GM03348 (cell line): ENCODE results near the gene TAF11L11.
"Not testable (repeated sequence)": the region's sequence is repeated elsewhere in the genome, so short reads cannot be mapped to it uniquely, and the experiment has no call there.

Experiments used
- DNase-seq: peaks from one replicate; pipeline ENCODE4 v3.0.0; 2012; ENCODE audit warnings: low spot score

TAF11L11 gene

DNA sequence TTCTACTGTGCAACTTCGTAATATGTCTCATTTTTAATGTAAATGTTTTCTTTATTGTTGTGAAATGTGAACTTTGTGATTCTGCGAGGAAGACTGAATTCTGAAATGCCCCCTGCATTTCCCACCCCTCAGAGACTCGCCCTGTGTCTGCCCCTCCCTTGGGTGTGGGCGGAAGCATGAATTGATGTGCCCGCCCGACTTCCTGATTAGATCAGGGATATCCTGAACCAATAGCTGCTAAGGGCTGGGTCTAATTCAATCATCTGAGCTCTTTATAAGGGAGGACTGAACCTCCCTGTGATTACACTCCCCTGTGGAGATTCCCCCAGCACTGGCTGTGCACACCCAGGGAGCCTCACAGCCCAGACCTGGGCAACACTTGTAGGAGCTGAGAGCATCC, at the start of gene TAF11L11:
TAF11L11 (plus strand) TSS at position 304 of the 400 bp plus-strand sequence.
- not testable (repeated sequence) for DNase-seq

DNA sequence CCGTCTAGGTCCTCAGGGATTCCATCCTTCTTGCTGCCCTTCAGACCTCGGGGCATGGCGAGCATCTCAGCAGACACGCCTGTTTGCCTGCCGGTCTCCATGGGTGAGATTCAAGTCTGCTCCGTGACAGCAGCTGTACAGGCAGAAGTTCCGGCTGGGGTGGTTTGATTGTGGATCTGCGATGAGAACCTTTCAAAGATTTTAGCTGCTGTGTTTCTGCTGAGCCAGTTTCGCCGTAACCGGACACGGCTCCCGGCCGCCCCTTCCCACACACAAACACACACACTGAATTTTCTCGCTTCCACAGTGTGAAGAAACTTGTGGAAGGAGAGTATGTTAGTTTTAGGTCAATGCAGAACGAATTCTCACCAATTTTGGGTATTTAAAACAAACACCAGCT, 18.3 kb upstream of the TAF11L11 start, which contains the start of gene TAF11L7:
TAF11L7 (minus strand) TSS at position 101 of the 400 bp plus-strand sequence.
- DNase-seq, result not testable (repeated sequence)

DNA sequence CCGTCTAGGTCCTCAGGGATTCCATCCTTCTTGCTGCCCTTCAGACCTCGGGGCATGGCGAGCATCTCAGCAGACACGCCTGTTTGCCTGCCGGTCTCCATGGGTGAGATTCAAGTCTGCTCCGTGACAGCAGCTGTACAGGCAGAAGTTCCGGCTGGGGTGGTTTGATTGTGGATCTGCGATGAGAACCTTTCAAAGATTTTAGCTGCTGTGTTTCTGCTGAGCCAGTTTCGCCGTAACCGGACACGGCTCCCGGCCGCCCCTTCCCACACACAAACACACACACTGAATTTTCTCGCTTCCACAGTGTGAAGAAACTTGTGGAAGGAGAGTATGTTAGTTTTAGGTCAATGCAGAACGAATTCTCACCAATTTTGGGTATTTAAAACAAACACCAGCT, 13.1 kb upstream of the TAF11L11 start, which contains the start of gene TAF11L8:
TAF11L8 (minus strand) TSS at position 101 of the 400 bp plus-strand sequence.
- DNase-seq, result not testable (repeated sequence)

DNA sequence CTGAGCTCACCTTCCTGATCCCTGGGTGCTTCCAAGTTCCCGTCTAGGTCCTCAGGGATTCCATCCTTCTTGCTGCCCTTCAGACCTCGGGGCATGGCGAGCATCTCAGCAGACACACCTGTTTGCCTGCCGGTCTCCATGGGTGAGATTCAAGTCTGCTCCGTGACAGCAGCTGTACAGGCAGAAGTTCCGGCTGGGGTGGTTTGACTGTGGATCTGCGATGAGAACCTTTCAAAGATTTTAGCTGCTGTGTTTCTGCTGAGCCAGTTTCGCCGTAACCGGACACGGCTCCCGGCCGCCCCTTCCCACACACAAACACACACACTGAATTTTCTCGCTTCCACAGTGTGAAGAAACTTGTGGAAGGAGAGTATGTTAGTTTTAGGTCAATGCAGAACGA, 9.7 kb upstream of the TAF11L11 start, which contains the start of gene TAF11L9:
TAF11L9 (minus strand) TSS at position 140 of the 400 bp plus-strand sequence.
- DNase-seq, result not testable (repeated sequence)

DNA sequence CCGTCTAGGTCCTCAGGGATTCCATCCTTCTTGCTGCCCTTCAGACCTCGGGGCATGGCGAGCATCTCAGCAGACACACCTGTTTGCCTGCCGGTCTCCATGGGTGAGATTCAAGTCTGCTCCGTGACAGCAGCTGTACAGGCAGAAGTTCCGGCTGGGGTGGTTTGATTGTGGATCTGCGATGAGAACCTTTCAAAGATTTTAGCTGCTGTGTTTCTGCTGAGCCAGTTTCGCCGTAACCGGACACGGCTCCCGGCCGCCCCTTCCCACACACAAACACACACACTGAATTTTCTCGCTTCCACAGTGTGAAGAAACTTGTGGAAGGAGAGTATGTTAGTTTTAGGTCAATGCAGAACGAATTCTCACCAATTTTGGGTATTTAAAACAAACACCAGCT, 6.3 kb upstream of the TAF11L11 start, which contains the start of gene TAF11L10:
TAF11L10 (minus strand) TSS at position 101 of the 400 bp plus-strand sequence.
- DNase-seq, result not testable (repeated sequence)

DNA sequence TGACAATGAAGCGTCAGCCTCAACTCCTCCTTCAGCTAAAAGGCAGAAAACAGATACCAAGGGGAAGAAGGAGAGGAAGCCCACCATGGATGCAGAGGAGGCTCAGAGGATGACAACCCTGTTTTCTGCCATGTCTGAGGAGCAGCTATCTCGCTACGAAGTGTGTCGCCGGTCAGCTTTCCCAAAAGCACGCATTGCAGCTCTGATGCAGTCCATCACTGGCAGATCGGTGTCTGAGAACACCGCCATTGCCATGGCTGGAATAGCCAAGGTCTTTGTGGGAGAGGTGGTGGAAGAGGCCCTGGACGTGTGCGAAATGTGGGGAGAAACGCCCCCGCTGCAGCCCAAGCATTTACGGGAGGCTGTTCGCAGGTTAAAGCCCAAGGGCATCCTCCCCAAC, 968 bp downstream of the TAF11L11 start:
- DNase-seq, result no peak

DNA sequence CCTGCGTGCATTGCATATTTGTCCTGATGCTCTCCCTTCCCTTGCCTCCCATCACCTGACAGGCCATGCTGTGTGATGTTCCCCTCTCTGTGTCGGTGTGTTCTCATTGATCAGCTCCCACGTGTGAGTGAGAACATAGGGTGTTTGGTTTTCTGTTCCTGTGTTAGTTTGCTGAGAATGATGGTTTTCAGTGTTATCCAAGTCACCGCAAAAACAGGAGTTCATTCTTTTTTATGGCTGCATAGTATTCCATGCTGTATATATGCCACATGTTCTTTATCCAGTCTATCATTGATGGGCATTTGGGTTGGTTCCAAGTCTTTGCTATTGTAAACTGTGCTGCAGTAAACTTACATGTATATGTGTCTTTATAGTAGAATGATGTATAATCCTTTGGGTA, 3.5 kb downstream of the TAF11L11 start:
- not testable (repeated sequence) for DNase-seq

DNA sequence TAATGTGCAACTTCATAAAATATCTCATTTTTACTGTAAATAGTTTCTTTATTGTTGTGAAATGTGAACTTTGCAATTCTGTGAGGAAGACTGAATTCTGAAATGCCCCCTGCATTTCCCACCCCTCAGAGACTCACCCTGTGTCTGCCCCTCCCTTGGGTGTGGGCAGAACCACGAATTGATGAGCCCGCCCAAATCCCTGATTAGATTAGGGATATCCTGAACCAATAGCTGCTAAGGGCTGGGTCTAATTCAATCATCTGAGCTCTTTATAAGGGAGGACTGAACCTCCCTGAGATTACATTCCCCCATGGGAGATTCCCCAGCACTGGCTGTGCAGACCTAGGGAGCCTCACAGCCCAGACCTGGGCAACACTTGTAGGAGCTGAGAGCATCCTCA, 6.1 kb downstream of the TAF11L11 start, which contains the start of gene TAF11L12:
TAF11L12 (plus strand) TSS at position 301 of the 400 bp plus-strand sequence.
- DNase-seq, result not testable (repeated sequence)

DNA sequence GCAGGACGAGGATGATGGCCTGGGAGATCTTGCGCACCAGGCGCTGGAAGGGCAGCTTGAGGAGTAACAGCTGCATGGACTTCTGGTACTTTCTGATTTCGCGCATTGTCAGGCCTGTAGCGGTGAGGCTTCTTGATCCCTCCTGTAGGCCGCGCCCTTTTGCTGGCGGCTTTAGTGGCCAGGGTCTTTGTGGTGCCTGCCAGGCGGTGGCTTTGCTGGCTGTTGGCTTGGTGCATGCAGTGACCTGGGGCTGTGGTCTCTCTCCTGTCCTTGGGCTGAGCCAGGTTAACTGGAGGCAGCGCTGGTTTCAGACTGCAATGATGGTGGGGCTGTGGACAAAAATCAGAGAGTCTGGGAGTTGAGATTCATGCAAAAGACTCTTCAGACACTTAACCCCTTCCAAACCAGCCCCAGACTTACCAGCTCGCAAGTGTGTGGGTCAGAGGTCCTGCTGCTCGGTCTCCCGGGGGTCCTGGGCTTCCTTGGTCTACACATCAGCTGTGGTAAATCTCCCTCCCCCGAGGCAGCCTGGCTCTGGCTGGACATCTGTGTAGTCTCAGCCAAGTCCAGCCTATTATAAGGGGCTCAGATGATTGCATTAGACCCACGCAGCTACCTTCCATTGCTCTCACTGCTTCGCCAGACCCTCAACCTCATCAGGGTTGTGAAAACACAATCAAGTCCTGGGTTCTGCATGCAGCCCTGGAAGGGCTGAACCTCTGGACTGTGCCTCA, 11.1 kb downstream of the TAF11L11 start:
- no peak for DNase-seq

DNA sequence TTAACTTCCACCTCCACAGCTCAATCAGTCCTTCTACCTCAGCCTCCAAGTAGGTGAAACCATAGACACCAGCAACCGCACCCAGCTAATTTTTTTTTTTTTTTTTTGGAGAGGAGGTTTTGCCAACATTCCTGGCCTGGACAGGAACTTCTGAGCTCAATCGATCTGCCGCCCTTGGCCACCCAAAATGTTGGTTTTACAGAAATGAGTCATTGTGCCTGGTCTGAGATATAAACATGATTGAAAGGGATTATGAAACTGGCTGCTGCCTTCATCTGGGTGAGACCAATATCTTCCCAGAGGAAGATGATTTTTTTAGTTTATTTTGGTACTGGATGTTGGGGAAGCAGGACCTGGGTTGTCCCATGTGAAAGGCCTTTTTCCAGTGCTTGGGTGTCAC, 15.4 kb downstream of the TAF11L11 start:
- DNase-seq, result no peak

DNA sequence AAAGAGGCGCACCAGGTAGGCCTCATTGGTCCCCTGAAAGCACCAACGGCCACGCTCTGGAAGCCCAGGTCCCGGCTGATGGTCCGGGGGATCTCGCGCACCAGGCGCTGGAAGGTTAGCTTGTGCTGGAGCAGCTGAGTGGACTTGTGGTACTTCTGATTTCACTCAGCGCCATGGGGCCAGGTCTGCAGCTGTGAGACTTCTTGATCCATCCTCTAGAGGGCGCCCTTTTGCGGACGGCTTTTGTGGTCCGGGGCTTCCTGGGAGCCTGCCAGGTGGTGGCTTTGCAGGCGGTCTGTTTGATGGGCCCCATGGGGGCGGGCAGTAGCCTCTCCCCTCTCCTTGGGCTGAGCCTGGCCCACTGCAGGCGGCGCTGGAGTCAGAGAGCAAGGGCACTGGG, 16.6 kb downstream of the TAF11L11 start:
- peak; percentile 9 for DNase-seq

DNA sequence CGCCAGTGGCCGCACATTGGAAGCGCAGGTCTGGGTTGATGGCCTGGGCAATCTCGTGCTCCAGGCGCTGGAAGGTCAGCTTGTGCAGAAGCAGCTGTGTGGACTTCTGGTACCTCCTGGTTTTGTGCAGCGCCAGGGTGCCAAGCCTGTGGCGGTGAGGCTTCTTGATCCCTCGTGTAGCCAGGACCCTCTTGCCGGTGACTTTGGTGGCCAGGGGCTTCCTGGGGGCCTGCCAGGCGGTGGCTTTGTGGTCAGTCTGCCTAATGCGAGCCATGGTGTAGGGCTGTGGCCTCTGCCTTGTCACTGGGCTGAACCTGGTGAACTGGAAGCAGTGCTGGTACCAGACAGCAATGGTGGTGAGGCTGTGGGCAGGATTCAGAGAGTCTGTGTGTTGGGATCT, 21.7 kb downstream of the TAF11L11 start:
- no peak for DNase-seq

DNA sequence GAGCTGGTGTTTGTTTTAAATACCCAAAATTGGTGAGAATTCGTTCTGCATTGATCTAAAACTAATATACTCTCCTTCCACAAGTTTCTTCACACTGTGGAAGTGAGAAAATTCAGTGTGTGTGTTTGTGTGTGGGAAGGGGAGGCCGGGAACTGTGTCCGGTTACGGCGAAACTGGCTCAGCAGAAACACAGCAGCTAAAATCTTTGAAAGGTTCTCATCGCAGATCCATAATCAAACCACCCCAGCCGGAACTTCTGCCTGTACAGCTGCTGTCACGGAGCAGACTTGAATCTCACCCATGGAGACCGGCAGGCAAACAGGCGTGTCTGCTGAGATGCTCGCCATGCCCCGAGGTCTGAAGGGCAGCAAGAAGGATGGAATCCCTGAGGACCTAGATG, 27.8 kb downstream of the TAF11L11 start, which contains the start of gene TAF11L13:
TAF11L13 (plus strand) TSS at position 301 of the 400 bp plus-strand sequence.
- not testable (repeated sequence) for DNase-seq

DNA sequence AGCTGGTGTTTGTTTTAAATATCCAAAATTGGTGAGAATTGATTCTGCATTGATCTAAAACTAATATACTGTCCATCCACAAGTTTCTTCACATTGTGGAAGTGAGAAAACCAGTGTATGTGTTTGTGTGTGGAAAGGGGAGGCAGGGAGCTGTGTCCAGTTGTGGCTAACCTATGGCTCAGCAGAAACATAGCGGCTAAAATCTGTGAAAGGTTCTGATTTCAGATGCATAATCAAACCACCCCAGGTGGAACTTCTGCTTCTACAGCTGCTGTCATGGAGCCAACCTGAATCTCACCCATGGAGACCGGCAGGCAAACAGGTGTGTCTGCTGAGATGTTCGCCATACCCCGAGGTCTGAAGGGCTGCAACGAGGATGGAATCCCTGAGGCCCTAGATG, 30.2 kb downstream of the TAF11L11 start, which contains the start of gene TAF11L14:
TAF11L14 (plus strand) TSS at position 301 of the 400 bp plus-strand sequence.
- no peak for DNase-seq

DNA sequence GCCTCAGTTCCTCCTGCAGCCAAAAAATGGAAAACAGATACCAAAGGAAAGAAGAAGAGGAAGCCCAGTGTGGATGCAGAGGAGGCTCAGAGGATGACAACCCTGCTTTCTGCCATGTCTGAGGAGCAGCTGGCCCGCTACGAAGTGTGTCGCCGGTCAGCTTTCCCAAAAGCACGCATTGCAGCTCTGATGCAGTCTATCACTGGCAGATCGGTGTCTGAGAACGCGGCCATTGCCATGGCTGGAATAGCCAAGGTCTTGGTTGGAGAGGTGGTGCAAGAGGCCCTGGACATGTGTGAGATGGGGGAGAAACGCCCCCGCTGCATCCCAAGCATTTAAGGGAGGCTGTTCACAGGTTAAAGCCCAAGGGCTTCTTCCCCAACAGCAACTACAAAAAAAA, 45.2 kb downstream of the TAF11L11 start:
- not testable (repeated sequence) for DNase-seq

DNA sequence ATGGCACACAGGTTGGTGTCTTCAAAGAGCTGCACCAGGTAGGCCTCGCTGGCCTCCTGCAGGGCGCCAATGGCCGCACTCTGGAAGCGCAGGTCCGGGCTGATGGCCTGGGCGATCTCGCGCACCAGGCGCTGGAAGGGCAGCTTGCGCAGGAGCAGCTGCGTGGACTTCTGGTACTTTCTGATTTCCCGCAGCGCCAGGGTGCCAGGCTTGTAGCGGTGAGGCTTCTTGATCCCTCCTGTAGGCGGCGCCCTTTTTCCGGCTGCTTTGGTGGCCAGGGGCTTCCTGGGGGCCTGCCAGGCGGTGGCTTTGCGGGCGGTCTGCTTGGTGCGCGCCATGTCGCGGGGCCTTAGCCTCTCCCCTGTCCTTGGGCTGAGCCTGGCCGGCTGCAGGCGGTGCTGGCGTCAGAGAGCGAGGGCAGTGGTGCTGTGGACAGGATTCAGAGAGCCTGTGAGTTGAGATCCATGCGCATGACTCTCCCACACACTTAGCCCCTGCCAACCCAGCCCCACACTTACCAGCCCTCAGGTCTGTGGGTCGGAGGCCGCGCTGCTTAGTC, 51.3 kb downstream of the TAF11L11 start:
- not testable (repeated sequence) for DNase-seq
